GM19025 (cell line): Measurements from ENCODE around the gene ZFYVE28.

ENCODE experiments used
- ATAC-seq: cut with Tn5 transposase; IDR thresholded peaks from one replicate; pipeline ENCODE4 v1.9.1; 2021; ENCODE audit warnings: mild to moderate bottlenecking, low read depth, moderate library complexity; ENCODE audit not compliant: unreplicated experiment

Gene ZFYVE28

GRCh38 chr4:2412885-2413716, 5.3 kb downstream of the ZFYVE28 start:
- ATAC-seq: peak; percentile 57

DNA sequence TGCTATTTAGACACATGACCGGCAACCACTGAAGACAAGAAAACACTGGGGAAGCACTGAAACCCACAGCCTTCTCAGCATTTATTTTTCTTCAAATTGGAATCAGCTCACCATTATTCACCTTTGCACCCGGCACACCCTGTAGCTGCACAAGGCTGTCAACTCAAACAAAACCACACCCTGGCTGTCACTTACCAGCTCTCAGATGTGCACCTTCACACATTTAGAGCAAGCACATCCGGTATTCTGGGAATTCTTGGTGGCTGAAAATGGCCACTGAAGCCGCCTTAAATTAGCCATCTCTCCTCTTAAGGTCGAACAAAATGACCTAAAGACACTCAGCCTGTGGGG, 5.9 kb downstream of the ZFYVE28 start:
- ATAC-seq: peak; percentile 26

GRCh38 chr4:2411786-2412510, 6.5 kb downstream of the ZFYVE28 start:
- no peak for ATAC-seq

GRCh38 chr4:2409381-2409783, 9.1 kb downstream of the ZFYVE28 start:
- no peak for ATAC-seq

DNA sequence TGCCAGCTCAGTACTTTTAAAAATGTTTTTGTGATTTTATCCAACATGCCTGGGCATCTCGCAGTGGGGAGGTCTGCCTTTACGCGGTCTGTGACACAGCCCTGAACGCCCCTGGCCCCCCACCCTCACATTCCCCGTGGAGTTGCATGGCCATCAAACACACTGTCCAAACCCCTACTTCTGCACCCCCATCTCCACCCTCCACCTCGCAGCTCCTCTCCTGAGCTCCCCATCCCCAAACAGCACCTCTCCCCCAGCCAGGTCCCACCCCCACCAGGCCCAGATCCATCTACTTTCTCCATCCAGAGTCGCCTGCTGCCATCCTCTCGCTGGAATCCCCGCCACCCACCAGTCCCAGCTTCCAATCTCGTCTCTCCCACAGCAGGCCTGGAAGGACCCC, 9.5 kb downstream of the ZFYVE28 start:
- no peak for ATAC-seq

- ATAC-seq: no peak
Observed at GRCh38 chr4:2408401-2408958, 10.0 kb downstream of the ZFYVE28 start.

GRCh38 chr4:2407991-2408342, 10.5 kb downstream of the ZFYVE28 start:
- no peak for ATAC-seq

GRCh38 chr4:2406920-2407319, 11.5 kb downstream of the ZFYVE28 start:
- ATAC-seq: no peak

- no peak for ATAC-seq
Observed at GRCh38 chr4:2406406-2406805, 12.0 kb downstream of the ZFYVE28 start.

DNA sequence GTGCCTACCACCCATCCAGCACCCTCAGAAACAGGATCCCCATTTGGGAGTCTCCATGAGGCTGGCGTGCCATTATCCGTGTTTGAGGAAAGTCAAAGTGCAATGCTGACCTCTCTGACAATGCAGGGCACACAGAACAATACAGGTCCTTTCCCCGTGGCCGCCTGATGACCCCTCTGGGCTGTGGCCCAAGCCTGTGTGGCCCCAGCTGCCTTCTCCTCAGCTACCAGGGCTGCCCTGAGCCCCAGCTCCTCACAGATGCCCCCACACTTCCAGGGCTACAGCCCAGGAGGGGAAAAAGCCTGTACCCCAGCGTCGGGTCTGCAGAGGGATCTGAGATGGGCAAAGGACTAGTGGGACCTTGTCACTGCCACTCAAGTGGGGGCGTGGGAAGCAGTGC, 15.5 kb downstream of the ZFYVE28 start:
- no peak for ATAC-seq

GRCh38 chr4:2402048-2402842, 16.2 kb downstream of the ZFYVE28 start:
- no peak for ATAC-seq

DNA sequence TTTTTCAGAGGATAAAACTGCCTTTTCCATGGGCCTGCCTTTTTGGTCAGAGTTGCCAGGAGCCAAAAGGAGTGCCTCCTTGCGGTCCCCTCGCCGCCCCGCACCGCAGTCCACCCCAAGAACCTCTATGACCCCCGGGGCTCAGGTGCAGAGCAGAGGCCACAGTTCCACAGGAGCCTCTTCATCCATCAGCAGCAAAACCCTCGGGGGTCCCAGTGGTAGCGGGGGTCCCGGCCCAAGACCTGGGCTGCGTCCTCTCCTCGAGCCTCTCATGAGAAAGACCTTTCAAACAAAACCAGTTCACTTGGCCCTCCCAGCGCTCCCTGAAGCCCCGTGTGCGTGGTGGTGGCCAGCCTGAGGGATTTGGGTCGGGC, 16.8 kb downstream of the ZFYVE28 start:
- no peak for ATAC-seq

DNA sequence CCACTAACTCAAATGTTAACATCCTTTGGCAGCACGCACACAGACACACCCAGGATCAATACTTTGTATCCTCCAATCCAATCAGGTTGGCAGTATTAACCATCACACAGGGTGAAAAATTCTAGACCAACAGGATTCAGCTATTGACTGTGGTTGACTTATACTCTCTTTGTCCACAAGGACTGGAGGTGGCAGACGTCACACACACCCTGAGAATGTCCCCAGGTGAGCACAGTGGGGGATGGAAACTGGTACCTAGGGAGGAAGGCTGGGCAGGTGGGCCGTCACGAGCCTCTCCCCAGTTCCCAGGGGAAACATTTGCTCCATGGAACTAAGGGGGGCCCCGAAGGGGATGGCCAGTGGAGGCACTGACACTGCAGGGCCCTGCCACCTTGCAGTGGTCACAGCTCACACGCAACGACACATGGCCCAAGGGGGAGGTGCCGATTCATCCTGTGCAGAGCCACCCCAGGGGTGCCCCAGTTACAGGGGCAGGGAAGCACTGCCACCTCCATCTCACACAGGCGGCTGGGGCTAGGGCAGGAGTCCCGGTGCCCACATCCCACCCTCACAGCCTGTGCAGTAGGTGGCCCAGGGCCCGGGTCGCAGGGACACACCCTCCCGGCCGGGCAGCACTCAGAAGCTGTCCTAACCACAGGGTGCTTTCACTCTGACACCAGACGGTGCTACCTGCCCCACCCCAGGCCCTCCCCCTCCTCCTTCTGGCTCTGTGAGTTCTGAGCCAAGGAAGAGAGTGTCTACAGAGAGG, 17.4 kb downstream of the ZFYVE28 start:
- no peak for ATAC-seq

DNA sequence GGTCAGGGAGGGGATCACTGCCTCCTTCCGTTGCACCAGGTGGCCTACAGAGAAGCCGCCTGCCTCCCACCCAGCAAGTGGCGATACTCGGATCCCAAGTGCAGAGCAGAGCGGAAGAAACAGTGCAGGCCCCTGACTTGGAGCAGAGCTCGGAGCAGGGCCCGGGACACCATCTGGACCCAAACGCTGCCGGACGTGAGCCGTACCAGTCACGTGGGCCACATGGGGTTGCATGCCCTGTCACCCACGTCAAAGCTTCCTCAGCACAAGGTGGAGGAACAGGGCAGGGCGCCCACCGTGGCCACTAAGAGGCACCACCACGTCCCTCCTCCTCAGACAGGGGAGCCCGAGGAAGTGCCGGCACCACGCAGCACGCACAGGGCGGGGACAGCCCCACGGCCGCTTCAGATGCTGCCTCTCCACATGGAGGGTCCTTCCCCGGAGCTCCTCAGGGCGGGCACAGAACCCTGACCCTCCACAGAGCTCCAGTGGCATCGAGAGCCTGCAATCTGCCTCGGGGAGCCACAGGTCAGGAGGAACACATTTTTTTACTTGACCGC, 18.7 kb downstream of the ZFYVE28 start:
- ATAC-seq: no peak

DNA sequence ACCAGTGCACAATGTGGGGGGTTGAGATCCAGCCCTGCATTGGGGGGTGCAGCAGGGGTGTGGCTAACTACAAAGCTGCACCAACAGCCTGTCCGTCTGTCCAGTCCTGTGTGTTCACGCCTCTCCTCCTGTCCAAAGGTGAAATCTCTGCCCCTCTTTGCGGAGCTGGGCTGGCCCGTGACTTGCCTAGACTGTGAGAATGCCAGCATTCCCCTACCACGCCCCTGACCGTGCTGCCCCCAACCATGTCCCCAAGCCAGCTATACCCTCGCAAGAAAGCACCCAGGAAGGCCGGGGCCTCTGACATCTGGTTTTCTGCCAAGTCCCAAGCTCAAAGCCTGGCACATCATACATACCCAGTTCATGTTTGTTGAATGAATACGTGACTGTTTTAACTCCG, 19.2 kb downstream of the ZFYVE28 start:
- ATAC-seq: no peak

GRCh38 chr4:2397596-2398379, 20.7 kb downstream of the ZFYVE28 start:
- no peak for ATAC-seq

GRCh38 chr4:2396781-2397368, 21.6 kb downstream of the ZFYVE28 start:
- ATAC-seq: no peak

DNA sequence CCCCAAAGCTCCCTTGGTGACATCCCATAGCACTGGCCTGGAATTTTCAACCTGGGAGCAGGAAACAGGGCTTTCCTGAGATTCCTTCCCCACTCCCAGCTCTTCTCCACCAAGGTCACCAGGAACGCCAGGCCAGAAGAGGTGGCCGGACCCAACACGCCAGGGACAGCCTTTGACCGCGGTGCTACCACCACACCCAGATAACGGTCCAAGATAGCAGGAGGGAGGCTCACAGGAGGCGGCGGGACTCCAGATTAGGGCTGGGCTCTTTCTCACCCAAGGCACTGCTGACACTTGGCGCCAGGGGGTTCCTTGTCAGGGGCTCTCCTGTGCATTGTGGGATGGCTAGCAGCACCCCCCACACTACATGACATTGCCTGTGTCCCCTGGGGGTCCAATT, 22.9 kb downstream of the ZFYVE28 start:
- ATAC-seq: no peak

- ATAC-seq: no peak
Observed at GRCh38 chr4:2395038-2395437, 23.4 kb downstream of the ZFYVE28 start.
